ENCODE results near the gene VSIG10L.

Gene VSIG10L

DNA sequence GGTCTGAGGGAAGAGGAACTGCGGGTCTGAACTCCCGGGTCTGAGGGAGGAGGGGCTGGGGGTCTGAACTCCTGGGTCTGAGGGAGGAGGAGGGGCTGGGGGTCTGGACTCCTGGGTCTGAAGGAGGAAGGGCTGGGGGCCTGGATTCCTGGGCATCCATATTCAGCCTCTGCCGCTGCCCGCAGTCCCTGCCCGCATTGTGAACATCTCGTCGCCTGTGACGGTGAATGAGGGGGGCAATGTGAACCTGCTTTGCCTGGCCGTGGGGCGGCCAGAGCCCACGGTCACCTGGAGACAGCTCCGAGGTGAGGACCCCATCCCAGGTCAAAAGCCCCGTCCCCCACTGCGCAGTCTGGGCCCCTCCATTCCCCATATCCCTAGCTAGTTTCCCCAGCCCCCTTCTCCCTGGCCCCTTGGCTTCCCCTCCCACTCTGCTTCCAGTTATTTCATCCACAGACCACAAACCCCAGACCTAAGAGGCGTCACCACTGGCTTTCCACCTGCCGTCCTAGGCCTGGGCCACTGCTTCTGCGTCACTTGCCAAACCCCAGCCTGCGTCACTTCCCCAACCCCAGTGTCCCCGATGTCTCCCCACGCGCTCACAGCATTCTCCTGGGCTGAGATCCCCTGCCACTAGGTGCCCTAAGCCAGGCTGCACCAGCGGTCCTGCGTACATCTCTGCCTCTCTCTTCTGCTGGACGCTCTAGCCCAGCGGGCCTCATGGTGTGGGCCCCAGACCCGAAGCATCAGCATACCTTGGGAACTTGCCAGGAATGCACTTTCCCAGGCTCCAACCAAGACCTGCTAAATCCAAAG is 16.6 kb downstream of the VSIG10L start:
- no peak overlapping the region for H3K4me3 Mint-ChIP-seq
- H3K36me3 Mint-ChIP-seq (ENCODE audit: insufficient read depth): no peaks in the 10 kb centered on the region
- H3K4me1 Mint-ChIP-seq (ENCODE audit: low read depth in 2 of 2): peaks cover 3 to 4% of the 10 kb centered on the region in 2 donors

DNA sequence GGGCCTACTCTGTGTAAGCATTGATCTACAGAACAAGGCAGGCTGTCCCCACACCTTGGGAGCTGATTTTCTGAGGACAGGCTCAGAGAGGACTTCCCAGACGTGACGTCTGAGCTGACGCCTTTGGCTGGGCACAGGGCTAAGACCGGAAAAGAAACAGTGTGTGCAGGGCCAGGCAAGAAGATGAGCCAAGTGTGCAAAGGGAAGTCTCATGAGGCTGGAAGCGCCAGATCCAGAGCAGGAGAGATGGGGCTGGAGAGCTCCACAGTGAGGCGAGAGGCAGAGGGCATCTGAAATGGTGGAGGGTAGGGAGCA is 17.8 kb downstream of the VSIG10L start:
- peaks cover 47 to 92% of the 10 kb centered on the region in 2 donors for H3K27me3 Mint-ChIP-seq
- no peaks in the 10 kb centered on the region for H3K9me3 Mint-ChIP-seq
- H3K27ac Mint-ChIP-seq: no peak overlapping the region
- H3K4me1 Mint-ChIP-seq (ENCODE audit: low read depth in 2 of 2): peaks cover 3 to 4% of the 10 kb centered on the region in 2 donors
- DNase-seq (no peak), ATAC-seq (replicated peaks) (no peak)
- no peaks in the 10 kb centered on the region for H3K36me3 Mint-ChIP-seq (ENCODE audit: insufficient read depth)
- H3K4me3 Mint-ChIP-seq: no peak overlapping the region

More for the DNA sequence above, 16.6 kb downstream of the VSIG10L start:
- no peaks in the 10 kb centered on the region for H3K9me3 Mint-ChIP-seq
- H3K27ac Mint-ChIP-seq: no peak overlapping the region
- ATAC-seq (replicated peaks): peak; percentile 50
- DNase-seq: no peak
- peaks cover 57 to 94% of the 10 kb centered on the region in 2 donors for H3K27me3 Mint-ChIP-seq

DNA sequence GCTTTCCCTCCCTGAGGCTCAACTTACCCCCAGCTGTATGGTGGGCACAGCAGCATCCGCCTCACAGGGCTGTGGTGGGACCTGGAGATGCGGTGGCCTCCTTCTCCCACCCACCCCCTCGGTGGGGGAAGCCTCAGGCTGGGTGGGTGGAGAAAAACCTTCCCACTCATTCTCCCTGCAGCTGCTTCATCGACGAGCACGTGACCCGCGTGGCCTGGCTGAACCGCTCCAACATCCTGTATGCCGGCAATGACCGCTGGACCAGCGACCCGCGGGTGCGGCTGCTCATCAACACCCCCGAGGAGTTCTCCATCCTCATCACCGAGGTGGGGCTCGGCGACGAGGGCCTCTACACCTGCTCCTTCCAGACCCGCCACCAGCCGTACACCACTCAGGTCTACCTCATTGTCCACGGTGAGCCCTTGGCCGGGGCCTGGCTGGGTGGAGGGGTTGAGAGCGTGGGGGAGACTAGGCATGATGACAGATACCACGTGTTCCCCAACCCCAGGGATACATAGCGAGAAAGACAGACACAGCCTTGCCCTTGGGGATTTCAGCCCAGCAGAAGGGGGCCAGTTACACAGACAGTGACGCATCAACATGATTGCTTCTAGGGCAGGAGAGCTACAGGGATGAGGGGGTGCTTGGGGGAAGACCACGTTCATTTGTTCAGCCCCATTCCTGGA is 18.3 kb downstream of the VSIG10L start:
- DNase-seq (no peak), ATAC-seq (replicated peaks) (peak; percentile 34)
- Mint-ChIP-seq H3K27me3 (peaks cover 45 to 88% of the 10 kb centered on the region in 2 donors), H3K4me1 (ENCODE audit: low read depth in 2 of 2) (peaks cover 3 to 4% of the 10 kb centered on the region in 2 donors), H3K36me3 (ENCODE audit: insufficient read depth) (no peaks in the 10 kb centered on the region), H3K9me3 (no peaks in the 10 kb centered on the region), H3K27ac (no peak overlapping the region), H3K4me3 (no peak overlapping the region)

DNA sequence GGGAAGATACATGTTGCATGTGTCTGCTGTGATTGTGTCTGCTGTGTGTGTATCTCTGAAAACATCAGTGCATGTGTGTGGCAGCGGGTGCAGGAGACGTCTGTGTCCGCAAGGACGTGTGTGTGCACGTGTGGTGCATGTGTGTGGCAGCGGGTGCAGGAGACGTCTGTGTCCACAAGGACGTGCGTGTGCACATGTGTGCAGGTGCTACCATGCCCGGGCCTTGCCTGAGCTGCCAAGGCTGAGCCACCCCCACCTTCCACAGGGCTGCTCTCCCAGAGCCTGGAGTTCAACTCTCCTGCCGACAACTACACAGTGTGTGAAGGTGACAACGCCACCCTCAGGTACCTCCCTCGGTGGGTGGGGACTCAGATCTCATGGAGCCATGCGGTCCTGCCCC is 20.1 kb downstream of the VSIG10L start:
- Mint-ChIP-seq H3K9me3 (no peaks in the 10 kb centered on the region), H3K4me1 (ENCODE audit: low read depth in 2 of 2) (no peaks in the 10 kb centered on the region), H3K4me3 (no peak overlapping the region), H3K27me3 (peaks cover 31 to 69% of the 10 kb centered on the region in 2 donors), H3K27ac (no peak overlapping the region), H3K36me3 (ENCODE audit: insufficient read depth) (no peaks in the 10 kb centered on the region)
- no peak for ATAC-seq (replicated peaks)
- DNase-seq: no peak

DNA sequence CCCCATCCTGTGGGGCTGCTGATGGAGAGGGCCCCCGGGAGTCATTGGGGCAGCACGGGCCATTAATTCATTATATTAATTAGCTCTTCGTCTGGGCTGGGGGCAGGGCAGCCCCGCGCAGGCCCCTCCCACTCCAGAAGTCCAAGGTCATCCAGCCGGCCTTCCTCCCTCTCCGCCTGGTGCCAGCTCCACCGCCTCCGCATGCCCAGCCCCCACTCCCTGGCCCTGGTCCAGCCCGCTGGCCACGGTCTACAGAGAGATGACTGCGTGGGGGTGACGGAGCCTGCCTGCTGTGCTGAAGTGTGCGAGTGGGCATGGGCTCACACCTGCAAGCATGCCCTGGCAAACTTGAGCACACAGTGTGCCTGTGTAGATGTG is 21.7 kb downstream of the VSIG10L start:
- no peaks in the 10 kb centered on the region for H3K9me3 Mint-ChIP-seq
- H3K27me3 Mint-ChIP-seq: peaks cover 26 to 56% of the 10 kb centered on the region in 2 donors
- H3K4me1 Mint-ChIP-seq (ENCODE audit: low read depth in 2 of 2): no peaks in the 10 kb centered on the region
- H3K27ac Mint-ChIP-seq: no peak overlapping the region
- no peak overlapping the region for H3K4me3 Mint-ChIP-seq
- ATAC-seq (replicated peaks) (no peak), DNase-seq (no peak)
- H3K36me3 Mint-ChIP-seq (ENCODE audit: insufficient read depth): no peaks in the 10 kb centered on the region

DNA sequence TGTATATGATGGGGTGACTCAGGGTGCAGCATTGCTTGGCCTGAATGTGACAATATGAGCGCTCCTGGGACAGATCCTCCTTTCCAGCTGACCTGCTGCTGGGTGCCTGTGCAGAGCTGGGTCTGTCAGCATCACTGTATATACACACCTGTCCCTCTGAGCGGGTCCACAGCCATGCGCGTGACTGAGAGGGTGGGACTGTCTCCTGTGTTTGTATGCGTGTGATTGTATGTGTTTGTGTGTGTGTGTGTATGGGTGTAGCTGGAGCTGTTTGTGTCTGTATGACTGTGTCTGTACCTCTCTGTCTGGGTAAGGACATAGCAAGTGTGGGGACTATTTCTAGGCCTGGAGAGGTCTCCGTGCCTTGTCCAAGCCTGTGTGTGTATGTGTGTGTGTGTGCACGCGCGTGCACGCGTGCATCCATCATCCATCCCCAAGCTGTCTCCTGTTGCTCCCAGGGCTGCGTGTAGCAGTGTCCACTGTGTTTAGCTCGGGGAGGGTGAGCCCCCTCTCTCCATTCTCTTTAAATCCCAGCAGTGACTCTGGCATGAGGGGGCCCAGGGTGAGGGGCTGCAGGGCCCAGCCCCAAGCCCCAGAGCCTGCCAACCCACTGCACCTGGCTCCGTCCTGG is 22.2 kb downstream of the VSIG10L start:
- Mint-ChIP-seq H3K9me3 (no peaks in the 10 kb centered on the region), H3K27ac (no peak overlapping the region), H3K27me3 (peaks cover 31 to 56% of the 10 kb centered on the region in 2 donors), H3K36me3 (ENCODE audit: insufficient read depth) (no peaks in the 10 kb centered on the region), H3K4me3 (no peak overlapping the region), H3K4me1 (ENCODE audit: low read depth in 2 of 2) (no peaks in the 10 kb centered on the region)
- DNase-seq (no peak), ATAC-seq (replicated peaks) (no peak)

DNA sequence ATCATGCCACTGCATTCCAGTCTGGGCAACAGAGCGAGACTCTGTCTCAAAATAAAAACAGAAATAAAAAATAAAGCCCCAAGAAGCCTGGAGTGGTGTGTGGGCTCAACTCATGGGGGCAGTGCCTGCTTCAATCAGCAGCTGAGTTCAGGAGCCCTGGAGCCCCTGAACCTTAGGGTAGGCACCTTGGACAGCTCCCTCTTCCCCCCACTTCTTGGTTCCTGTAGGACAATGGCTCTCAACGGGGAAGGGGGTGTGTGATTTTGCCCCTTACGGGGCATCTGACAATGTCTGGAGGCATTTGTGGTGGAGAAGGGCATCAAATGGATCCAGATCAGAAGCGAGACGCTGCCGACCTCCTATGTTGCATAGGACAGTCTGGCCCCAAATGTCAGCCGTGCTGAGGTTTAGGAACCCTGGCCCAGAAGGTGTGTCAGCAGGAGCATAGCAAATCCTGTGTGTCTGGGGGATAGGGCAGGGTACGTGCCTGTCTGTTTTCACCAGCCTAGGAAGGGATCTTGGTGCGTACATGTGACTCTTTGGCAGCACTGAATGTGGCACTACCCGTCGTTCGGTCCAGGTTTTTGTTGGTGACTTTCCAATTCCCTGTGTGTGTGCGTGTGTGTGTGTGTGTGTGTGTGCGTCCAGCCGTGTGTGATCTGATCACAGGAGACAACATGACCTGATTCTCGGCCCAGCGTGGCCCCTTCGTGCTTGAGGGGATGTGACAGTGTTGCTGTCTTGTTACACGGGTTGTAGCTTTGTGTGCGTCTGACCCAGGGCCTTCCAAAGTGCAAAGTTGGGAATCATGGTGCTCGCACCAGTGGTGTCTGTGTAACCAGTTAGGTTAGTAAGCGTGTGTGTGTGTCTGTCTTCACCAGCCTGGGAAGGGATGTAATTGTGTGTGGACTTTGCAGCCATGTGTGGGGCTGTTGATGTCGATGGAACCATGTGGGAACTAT is 23.0 kb downstream of the VSIG10L start:
- Mint-ChIP-seq H3K9me3 (no peaks in the 10 kb centered on the region), H3K4me1 (ENCODE audit: low read depth in 2 of 2) (no peaks in the 10 kb centered on the region), H3K36me3 (ENCODE audit: insufficient read depth) (no peaks in the 10 kb centered on the region), H3K27ac (no peak overlapping the region), H3K27me3 (peaks cover 26 to 54% of the 10 kb centered on the region in 2 donors), H3K4me3 (no peak overlapping the region)
- DNase-seq: no peak
- ATAC-seq (replicated peaks): no peak

DNA sequence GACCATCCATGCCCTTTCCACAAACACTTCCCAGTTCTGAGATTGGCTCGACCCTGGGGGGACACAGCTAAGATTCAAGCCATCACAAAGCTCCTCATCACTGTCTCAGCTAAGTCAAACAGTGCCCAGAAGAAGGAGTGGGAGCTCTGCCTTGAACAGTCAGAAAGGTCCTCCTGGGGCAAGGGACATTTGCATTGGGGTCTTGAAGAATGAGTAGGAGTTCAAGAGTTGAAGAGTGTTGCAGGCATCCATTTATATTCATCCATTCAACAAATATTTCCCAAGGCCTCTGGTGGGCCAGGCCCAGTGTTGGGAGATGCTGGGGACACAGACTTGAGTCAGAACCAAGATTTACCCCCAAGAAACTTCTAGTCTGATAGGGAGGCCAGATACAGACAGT is 24.0 kb downstream of the VSIG10L start:
- ATAC-seq (replicated peaks) (no peak), DNase-seq (no peak)
- Mint-ChIP-seq H3K4me1 (ENCODE audit: low read depth in 2 of 2) (peaks cover 0 to 5% of the 10 kb centered on the region in 2 donors), H3K36me3 (ENCODE audit: insufficient read depth) (no peaks in the 10 kb centered on the region), H3K9me3 (no peaks in the 10 kb centered on the region), H3K27me3 (peaks cover 22 to 51% of the 10 kb centered on the region in 2 donors), H3K27ac (no peak overlapping the region), H3K4me3 (no peak overlapping the region)

DNA sequence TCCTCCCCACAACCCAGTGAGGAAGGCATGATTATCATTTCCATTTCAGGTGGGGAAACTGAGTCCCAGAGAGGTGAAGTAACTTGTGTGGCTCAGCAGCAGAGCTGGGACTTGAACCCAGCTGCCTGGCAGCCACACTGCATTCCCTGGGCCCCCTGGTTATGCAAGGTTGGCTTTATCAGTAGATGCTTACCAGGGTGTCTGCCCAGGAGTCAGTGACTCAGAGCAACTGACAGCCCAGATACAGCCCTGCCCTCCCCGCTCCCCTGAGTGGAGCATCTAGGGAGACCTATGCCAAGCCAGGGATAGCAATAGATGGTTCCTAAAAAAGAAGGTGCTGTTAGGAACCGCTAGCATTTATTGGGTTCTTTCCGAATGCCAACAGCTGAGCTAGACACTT is 24.6 kb downstream of the VSIG10L start:
- no peak for ATAC-seq (replicated peaks)
- Mint-ChIP-seq H3K4me3 (no peak overlapping the region), H3K4me1 (ENCODE audit: low read depth in 2 of 2) (peaks cover 0 to 5% of the 10 kb centered on the region in 2 donors), H3K9me3 (no peaks in the 10 kb centered on the region), H3K36me3 (ENCODE audit: insufficient read depth) (no peaks in the 10 kb centered on the region), H3K27ac (no peak overlapping the region), H3K27me3 (peaks cover 18 to 51% of the 10 kb centered on the region in 2 donors)
- DNase-seq: no peak

DNA sequence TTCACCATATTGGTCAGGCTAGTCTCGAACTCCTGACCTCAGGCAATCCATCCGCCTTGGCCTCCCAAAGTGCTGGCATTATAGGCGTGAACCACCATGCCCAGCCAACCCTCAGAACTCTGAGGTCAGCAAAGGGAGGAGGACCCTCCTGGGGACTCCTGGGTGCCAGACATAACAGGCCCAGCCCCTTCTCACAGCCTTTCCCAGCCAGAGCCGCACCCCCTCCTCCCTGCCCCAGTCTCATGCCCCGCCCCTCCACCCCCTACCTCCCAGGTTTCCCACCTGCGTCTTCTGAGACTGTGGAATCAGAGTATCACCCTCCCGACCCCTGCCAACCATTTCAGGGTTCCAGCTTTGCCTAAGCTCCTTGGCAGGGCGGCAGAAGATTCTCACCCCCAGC is 25.3 kb downstream of the VSIG10L start:
- Mint-ChIP-seq H3K4me3 (no peak overlapping the region), H3K27me3 (peaks cover 22 to 50% of the 10 kb centered on the region in 2 donors), H3K4me1 (ENCODE audit: low read depth in 2 of 2) (peaks cover 0 to 5% of the 10 kb centered on the region in 2 donors), H3K27ac (no peak overlapping the region), H3K9me3 (no peaks in the 10 kb centered on the region), H3K36me3 (ENCODE audit: insufficient read depth) (no peaks in the 10 kb centered on the region)
- DNase-seq: no peak
- ATAC-seq (replicated peaks): no peak

DNA sequence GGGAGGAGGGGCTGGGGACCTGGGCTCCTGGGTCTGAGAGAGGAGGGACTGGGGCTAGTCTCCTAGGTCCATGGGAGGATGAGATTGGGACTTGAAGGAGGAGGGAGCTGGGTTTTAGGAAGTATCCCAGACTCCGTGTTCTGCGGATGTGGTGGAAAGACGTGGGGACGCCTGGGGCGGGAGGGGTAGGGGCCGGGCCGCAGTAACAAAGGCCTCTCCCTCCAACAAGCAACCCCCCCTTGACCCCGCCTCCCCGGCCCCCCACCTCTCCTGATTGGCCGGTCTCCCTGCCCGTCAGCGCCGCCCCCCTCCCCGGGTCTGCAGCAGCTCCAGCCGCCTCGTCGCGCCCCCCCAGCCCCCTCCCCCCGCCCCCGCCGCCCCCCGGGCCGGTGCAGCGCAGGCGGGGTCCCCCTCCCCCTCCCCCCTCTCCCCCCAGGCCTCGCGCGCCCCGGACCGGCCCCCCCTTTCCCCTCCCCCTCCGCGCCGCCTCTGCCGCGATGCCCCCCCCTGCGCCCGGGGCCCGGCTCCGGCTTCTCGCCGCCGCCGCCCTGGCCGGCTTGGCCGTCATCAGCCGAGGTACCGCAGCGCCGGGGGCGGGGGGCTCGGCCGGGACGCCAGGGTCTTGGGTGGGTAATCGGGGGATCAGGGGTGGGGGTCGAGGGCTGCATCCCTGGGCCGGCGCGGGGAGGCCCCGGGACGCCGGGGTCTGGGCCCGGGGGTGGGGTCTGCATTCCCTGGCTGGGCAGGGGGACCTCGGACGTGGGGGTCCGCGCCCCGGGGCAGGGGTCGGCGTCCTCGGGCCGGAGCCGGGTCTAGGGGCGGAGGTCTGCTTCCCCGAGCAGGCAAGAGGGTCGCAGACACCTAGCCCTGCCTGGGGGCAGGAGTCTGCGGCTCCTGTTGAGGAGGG is 30.3 kb downstream of the VSIG10L start, which contains the start of gene IGLON5:
TSS of gene IGLON5 (plus strand) at position 294 of the 907 bp plus-strand sequence. CDS start at position 498, 204 bp downstream.
- no peak within 1 kb of the TSS for H3K27ac Mint-ChIP-seq
- H3K4me1 Mint-ChIP-seq (ENCODE audit: low read depth in 2 of 2): peaks cover 0 to 5% of the 10 kb centered on the region in 2 donors
- H3K27me3 Mint-ChIP-seq: peaks cover 55 to 66% of the 10 kb centered on the region in 2 donors
- peaks cover 0 to 10% of the 10 kb centered on the region in 2 donors for H3K9me3 Mint-ChIP-seq
- no peak for ATAC-seq (replicated peaks)
- no peak for DNase-seq
- no peak within 1 kb of the TSS for H3K4me3 Mint-ChIP-seq
- peaks cover 3% of the 10 kb centered on the region for H3K36me3 Mint-ChIP-seq (ENCODE audit: insufficient read depth)

DNA sequence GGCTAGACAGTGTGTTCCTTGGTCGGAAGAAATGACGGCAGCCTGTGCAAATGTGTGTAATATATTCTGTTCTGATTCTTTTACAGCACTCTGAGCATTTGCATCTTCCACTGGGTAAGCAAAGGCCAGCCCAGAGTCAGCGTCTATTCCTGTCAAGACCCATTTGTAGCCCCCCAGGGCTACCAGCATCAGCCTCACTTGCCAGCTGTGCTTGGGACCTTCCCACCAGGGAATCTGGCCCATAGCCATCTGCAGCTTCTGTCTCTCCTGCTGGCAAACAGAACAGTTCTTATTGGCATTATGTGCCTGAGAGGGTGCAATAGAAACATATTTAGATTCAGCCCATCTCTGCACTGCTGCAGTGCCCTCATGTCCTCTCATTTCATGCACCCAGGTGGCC is 36.5 kb downstream of the VSIG10L start:
- Mint-ChIP-seq H3K4me3 (no peak overlapping the region), H3K9me3 (peaks cover 0 to 19% of the 10 kb centered on the region in 2 donors), H3K27me3 (peaks cover 47 to 80% of the 10 kb centered on the region in 2 donors), H3K4me1 (ENCODE audit: low read depth in 2 of 2) (no peaks in the 10 kb centered on the region), H3K27ac (no peak overlapping the region), H3K36me3 (ENCODE audit: insufficient read depth) (peaks cover 3% of the 10 kb centered on the region)
- ATAC-seq (replicated peaks) (no peak), DNase-seq (no peak)
